Activated T-cell treated with anti-CD3 and anti-CD28 coated beads for 24 hours (primary cell): ENCODE results near the gene CCDC148.

Experiments
- DNase-seq: peaks from one replicate; pipeline ENCODE4 v3.0.0-alpha.2; 2020; ENCODE audit warnings: low read depth

The CCDC148 gene

GRCh38 chr2:158207354-158207753 is 249.2 kb downstream of the CCDC148 start:
- DNase-seq, result no peak

- no peak for DNase-seq
Observed at GRCh38 chr2:158205215-158205614, 251.3 kb downstream of the CCDC148 start.

- no peak for DNase-seq
Observed at GRCh38 chr2:158204741-158205165, 251.8 kb downstream of the CCDC148 start.

DNA sequence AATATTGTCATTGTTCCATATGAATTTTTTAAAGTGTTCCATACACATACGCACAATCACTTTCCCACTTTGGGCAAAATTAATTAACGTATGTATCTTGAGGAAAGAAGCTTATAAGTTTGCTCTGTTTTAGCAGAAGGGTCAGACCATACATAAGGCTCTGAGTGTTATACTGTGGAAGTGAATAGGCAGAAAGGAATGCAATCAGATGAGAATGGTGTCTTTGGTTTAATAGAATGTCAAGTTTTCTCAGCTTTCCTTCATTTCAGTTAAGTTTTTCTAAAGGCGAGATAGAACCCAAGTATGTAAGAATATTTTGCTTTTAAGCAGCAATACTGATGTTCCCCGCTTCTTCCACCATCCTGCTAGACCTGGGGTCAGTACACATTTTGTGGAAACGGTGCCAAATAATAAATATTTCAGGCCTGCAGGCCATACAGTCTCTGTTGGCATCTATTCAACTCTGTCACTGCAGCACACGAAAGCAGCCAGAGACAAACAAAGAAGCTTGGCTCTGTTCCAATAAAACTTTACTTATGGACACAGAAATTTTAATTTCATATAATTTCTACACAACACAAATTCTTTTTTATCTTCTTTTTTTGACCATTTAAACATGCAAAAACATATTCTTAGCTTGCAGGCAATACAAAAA is 254.3 kb downstream of the CCDC148 start:
- no peak for DNase-seq

DNA sequence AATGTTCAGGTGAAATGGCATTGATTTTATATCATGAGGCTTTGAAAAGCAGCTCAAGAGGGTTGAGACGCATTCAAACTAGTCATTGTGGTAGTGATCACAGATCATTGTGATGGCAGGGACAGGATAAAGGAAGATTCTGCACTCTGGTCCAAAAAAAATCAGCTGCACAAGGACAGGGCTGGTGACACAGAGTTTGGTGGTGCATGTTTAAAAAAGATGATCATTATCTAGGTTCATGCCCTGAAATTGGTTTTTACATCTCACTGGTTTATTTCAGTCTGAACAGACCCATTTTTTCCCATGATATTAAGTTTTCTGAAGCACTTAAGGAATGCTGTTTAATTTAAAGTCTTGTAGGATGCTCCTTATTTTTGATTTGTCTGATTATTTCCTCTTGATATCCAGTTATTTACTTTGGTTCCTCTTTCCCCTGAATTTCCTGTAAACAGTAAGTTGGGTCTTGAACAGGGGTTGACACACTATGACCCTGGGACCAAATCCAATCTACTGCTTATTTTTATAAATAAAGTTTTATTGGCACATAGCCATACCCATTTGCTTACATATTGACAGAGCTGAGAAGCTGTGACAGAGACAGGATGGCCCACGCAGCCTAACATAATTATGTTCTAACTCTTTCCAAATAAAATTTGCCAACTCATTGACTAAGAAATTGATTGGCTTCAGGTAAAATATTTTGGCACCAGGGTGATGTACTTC is 256.5 kb downstream of the CCDC148 start:
- no peak for DNase-seq

GRCh38 chr2:158197940-158198339 is 258.6 kb downstream of the CCDC148 start:
- no peak for DNase-seq

GRCh38 chr2:158194229-158194628 is 262.3 kb downstream of the CCDC148 start:
- DNase-seq, result no peak

DNA sequence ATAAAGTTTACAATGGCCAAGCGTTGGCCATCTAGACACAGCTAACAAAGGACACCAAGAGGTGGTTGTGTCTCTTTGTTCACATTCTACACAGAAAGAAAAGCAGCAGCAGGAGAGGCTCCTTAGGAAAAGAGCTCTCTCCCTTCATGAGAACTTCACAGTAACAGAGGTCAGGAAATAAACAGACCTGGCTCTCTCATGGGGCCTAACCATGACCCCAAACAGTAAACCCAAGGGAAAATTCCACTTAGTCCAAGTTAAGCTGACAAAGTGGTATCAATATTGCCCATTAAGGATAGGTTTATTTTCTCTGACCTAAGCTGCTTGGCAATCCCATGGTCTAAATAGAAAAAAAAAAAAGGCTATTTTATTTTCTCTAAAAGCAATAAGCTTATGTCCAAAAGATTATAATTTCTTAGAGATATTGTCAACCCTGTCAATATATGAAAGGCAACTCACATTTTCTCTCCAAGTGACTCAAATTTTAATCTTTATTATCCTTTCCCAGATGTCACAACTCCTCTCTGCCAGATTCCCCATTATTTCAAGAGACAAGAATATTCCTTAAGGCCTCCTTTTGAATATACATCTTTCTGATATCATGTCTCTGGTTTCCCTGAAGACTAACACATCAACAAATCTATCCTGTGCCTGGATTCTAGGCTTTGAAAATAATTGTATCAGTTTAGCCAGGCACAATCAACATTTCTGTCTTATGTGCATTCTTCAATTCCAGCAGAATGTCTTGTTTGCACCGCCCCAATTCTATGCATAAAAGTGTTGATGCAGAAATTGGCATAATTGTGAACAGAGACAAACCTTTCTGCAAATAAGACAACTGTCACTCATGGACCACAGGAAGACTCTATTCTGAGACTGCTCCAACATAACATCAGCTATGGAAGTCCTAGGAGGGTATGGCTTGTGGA is 263.8 kb downstream of the CCDC148 start:
- no peak for DNase-seq

- peak; percentile 30 for DNase-seq
Observed at GRCh38 chr2:158191076-158191895, 265.3 kb downstream of the CCDC148 start.

DNA sequence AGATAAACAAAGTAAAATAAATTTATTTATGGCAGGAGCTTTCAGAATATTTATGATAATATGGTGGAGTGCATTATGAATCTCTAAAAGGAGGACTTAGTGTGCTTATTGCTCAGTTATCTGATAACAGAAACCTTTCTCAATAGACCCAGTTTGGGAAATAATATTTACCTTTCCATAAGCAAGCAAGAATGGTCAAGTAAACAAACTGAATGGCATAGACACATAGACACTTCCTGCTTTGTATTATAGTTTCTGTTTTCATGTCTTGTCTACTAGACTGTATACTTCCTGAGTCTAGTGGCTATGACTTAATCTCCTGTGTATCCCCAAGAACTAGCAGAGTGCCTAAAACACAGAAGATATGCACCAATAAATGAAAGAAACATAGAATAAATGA is 267.0 kb downstream of the CCDC148 start:
- DNase-seq, result no peak

DNA sequence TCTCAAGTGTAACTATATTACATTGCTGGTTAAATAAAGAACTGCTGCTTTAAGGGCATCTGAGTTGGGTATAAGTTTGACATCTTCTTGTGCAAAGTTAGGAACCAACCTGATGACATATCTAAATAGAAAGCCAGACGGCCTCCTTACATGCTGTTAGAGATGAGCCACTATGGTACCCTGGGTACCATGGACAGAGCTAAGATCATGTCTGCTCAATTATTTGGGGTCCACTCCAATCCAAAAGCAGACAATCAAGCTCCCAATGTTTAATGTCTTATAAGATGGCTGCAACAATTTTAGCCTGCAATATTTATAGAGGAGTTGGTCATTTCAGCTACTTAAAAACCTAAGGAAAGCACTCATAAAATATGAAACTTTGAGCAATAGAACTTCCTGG is 268.6 kb downstream of the CCDC148 start:
- no peak for DNase-seq

- no peak for DNase-seq
Observed at GRCh38 chr2:158184556-158185343, 271.8 kb downstream of the CCDC148 start.

DNA sequence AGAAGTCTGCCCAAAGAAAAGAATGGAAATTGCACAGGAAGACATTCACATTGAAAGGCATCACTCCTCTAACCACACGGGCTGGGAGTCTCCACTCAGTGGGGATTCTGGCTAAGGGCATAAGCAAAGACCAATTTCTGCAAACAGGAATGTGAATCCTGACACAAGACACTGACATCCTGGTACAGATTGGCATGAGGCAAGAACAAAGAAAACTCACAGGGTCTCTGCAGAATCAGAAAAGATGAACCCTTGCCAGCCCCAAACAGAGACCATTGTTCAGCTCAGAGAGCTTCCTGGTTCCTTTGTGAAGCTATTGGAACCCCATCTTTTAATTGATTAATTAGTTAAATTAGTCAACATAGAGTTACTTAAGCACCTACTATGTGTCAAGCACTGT is 272.6 kb downstream of the CCDC148 start:
- no peak for DNase-seq

DNA sequence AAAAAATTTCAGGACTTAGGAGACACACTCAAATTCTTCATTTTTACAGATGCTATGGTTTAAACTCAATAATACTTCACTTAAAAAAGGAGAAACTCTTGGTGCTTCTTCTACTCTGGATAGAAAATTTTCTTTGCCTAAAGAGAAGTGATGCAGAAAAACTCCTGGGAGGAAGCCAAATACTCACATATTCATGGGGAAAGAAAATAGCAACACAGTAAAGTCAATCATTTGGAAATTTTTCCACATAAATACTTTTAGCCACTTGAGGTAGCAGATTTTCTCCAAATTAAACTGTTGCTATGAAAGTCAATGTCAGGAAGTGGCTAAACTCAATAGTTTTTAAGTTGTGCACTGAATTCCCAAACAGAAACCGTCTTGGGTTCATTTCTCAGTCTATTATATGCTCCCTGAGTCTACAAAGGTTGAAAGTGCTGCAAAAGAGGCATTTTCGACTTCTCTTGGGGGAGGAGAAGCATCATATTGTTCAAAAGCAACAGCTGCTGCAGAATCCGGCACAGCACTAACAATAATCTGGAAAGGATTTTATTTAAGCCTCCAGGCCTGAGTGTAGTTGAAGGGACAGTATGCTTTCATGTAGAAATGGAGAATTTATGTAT is 273.8 kb downstream of the CCDC148 start:
- no peak for DNase-seq

GRCh38 chr2:158181171-158181570 is 275.4 kb downstream of the CCDC148 start:
- no peak for DNase-seq

GRCh38 chr2:158179660-158180059 is 276.9 kb downstream of the CCDC148 start:
- no peak for DNase-seq

DNA sequence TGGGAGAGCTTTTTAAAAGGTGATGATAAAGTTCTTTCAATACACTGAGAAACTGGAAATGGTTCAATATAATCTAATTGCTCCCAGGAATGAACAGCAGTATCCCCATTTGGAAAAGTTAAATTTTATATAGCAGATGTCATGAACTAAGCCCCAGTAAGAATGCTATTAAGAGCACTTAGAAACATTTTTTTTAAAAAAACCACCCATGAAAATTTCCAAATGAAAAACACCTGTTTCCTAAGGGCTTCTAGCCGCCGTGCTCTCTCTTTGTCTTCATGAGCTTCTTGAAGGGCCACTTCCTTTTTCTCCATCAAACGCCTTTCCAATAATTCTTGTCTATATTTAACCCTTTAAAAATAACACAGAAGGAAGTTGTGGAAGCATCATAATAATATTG is 277.9 kb downstream of the CCDC148 start:
- DNase-seq, result no peak

- DNase-seq, result no peak
Observed at GRCh38 chr2:158174956-158175355, 281.6 kb downstream of the CCDC148 start.

DNA sequence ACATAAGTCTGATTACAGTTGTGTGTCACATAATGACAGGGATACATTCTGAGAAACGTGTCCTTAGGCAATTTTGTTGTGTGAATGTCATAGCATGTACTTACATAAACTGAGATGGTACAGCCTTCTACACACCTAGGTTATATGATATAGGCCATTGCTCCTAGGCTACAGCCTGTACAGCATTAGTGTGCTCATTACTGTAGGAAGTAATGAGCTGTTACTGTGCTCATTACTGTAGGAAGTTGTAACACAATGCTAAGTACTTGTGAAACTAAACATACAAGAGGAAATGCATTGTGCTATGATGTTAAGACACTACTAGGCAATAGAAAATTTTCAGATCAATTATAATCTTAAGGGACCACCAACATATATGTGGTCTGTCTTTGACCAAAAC is 282.1 kb downstream of the CCDC148 start:
- DNase-seq, result no peak

DNA sequence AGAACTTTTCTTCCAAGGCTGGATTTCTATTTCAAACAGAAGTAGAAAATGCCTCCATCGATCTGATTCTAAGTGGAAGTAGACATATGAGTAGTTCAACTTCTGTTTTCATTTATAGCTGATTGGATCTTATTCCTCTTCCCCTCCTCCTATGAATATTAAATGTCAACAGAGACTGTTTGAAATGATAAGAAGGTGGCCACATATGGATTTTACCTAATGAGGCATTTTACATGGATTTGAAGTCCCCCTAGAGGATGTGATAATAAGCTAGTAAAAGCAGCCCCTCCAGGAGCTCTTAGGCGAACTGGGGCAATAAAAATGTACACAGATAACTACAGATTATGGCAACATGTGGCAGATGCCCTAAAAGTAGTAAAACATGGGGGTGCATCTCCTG is 283.8 kb downstream of the CCDC148 start:
- DNase-seq, result no peak

DNA sequence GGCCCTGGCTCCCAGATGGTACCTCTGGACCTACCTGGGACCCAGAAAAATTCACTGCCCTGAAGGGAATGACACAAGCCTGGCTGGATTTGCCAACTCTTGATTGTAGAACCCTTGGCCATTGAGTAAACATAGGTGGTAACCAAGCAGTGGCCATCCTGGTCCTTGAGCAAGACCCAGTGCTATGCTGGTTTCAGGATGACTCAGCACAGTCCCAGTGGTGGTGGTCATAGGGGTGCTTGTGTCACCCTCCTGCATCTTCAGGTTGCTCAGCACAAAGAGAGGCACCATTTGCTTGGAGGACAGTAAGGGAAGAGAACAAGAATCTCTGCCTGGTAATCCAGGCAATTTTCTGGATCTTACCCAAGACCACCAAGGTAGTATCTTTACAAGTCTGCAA is 302.0 kb downstream of the CCDC148 start:
- DNase-seq, result no peak
